Measurements from ENCODE around the gene SDC3.

Gene SDC3

GRCh38 chr1:30904191-30904961, 4.2 kb downstream of the SDC3 start:
- no peak for DNase-seq

- DNase-seq, result no peak
Measured at GRCh38 chr1:30903343-30904034, 5.1 kb downstream of the SDC3 start.

- no peak for DNase-seq
Measured at GRCh38 chr1:30902593-30903290, 5.8 kb downstream of the SDC3 start.

GRCh38 chr1:30901798-30902581, 6.6 kb downstream of the SDC3 start:
- DNase-seq, result no peak

GRCh38 chr1:30900931-30901560, 7.5 kb downstream of the SDC3 start:
- DNase-seq, result no peak

GRCh38 chr1:30900486-30900885, 8.1 kb downstream of the SDC3 start:
- no peak for DNase-seq

GRCh38 chr1:30899577-30900389, 8.8 kb downstream of the SDC3 start:
- DNase-seq, result no peak

GRCh38 chr1:30898031-30898815, 10.3 kb downstream of the SDC3 start:
- DNase-seq, result no peak

GRCh38 chr1:30896905-30897304, 11.7 kb downstream of the SDC3 start:
- no peak for DNase-seq

- no peak for DNase-seq
Measured at GRCh38 chr1:30895944-30896660, 12.5 kb downstream of the SDC3 start.

GRCh38 chr1:30895382-30895943, 13.1 kb downstream of the SDC3 start:
- no peak for DNase-seq

- no peak for DNase-seq
Measured at GRCh38 chr1:30894508-30894973, 14.0 kb downstream of the SDC3 start.

- DNase-seq, result no peak
Measured at GRCh38 chr1:30893776-30894507, 14.6 kb downstream of the SDC3 start.

- DNase-seq, result no peak
Measured at GRCh38 chr1:30892671-30893073, 15.9 kb downstream of the SDC3 start.

GRCh38 chr1:30891227-30891552, 17.4 kb downstream of the SDC3 start:
- DNase-seq, result no peak

- no peak for DNase-seq
Measured at GRCh38 chr1:30890502-30891226, 17.9 kb downstream of the SDC3 start.

GRCh38 chr1:30889511-30889910, 19.0 kb downstream of the SDC3 start:
- DNase-seq, result no peak

- no peak for DNase-seq
Measured at GRCh38 chr1:30888975-30889374, 19.6 kb downstream of the SDC3 start.

All from SHP77 treated with DMSO at 0.1 percent for 48 hours (cell line).